Skin of body (tissue), 2 donors: Measurements from ENCODE around the gene PECR. TPM values are rescaled to one million over a fixed set of nuclear protein-coding genes. Genes with fewer than 3 reads are reported as not detected.
"Not testable (repeated sequence)": the region's sequence is repeated elsewhere in the genome, so short reads cannot be mapped to it uniquely, and the experiment has no call there.

ENCODE experiments used
- DNase-seq: peaks from one replicate; lab custom pipeline; 2025; lab: John Stamatoyannopoulos, UW
- total RNA-seq: library from RNA; depleted of rRNA; stranded (reverse); fragments of >200 nt; gene quantifications from one replicate; pipeline ENCODE4 v1.2.3, GENCODE V29; 2014

The PECR gene
- total RNA-seq, 1 donor from 2014 or later: 21.7 TPM

GRCh38 chr2:216107320-216107719 lies 25.7 kb upstream of the PECR start:
- no peak for DNase-seq

GRCh38 chr2:216104691-216105090 lies 23.1 kb upstream of the PECR start:
- DNase-seq: no peak

- DNase-seq: no peak
Measured at GRCh38 chr2:216103213-216103612, 21.6 kb upstream of the PECR start.

- no peak for DNase-seq
Measured at GRCh38 chr2:216101109-216101508, 19.5 kb upstream of the PECR start.

GRCh38 chr2:216098421-216099334 lies 17.1 kb upstream of the PECR start:
- DNase-seq: no peak

GRCh38 chr2:216094701-216095100 lies 13.1 kb upstream of the PECR start:
- no peak for DNase-seq

GRCh38 chr2:216092646-216093045 lies 11.0 kb upstream of the PECR start:
- no peak for DNase-seq

GRCh38 chr2:216090369-216090786 lies 8.8 kb upstream of the PECR start:
- DNase-seq: no peak

GRCh38 chr2:216086207-216086893 lies 4.7 kb upstream of the PECR start:
- no peak for DNase-seq

- no peak for DNase-seq
Measured at GRCh38 chr2:216084547-216084946, 2.9 kb upstream of the PECR start.

- no peak for DNase-seq
Measured at GRCh38 chr2:216083464-216084281, 2.1 kb upstream of the PECR start.

- no peak for DNase-seq
Measured at GRCh38 chr2:216082805-216083204, 1.2 kb upstream of the PECR start.

GRCh38 chr2:216082117-216082711 lies 605 bp upstream of the PECR start:
- DNase-seq: no peak

- no peak for DNase-seq
Measured at GRCh38 chr2:216081012-216081411, 597 bp downstream of the PECR start.

GRCh38 chr2:216080048-216080447 lies 1.6 kb downstream of the PECR start:
- not testable (repeated sequence) for DNase-seq

- DNase-seq: no peak
Measured at GRCh38 chr2:216078776-216079175, 2.8 kb downstream of the PECR start.

- no peak for DNase-seq
Measured at GRCh38 chr2:216075510-216076485, 5.8 kb downstream of the PECR start.

- DNase-seq: no peak
Measured at GRCh38 chr2:216074794-216075193, 6.8 kb downstream of the PECR start.

- DNase-seq: no peak
Measured at GRCh38 chr2:216074380-216074779, 7.2 kb downstream of the PECR start.

GRCh38 chr2:216073773-216074172 lies 7.8 kb downstream of the PECR start:
- no peak for DNase-seq
